Fibroblast of lung (primary cell): ENCODE results near the gene MRC2. TPM values are rescaled to one million over a fixed set of nuclear protein-coding genes. Genes with fewer than 3 reads are reported as not detected.

Experiments used
- DNase-seq, 2 donors: peaks; one replicate each; pipeline versions ENCODE4 v3.0.0 to v3.0.0-alpha.2; 2010; ENCODE audit warnings: low read depth in 2 of 2
- H2AFZ ChIP-seq: 2 replicates; pipeline ENCODE4 v1.5.1; 2012; ENCODE audit warnings: low read length, control low read depth, inconsistent platforms
- H3K27ac ChIP-seq: 2 replicates; pipeline ENCODE4 v1.5.1; 2011; ENCODE audit warnings: low read length, control low read depth; ENCODE audit not compliant: insufficient read depth
- H3K27me3 ChIP-seq: 2 replicates; pipeline ENCODE4 v1.5.1; 2011; ENCODE audit warnings: mild to moderate bottlenecking, low read length; ENCODE audit not compliant: control insufficient read depth, insufficient read depth
- H3K36me3 ChIP-seq: 2 replicates; pipeline ENCODE4 v1.5.1; 2011; ENCODE audit warnings: low read length; ENCODE audit not compliant: control insufficient read depth, insufficient read depth
- H3K4me1 ChIP-seq: 2 replicates; pipeline ENCODE4 v1.5.1; 2011; ENCODE audit warnings: low read length; ENCODE audit not compliant: control insufficient read depth, insufficient read depth; ENCODE audit errors: extremely low read depth
- H3K4me2 ChIP-seq: 2 replicates; pipeline ENCODE4 v1.5.1; 2011; ENCODE audit warnings: low read length, control low read depth; ENCODE audit not compliant: insufficient read depth; ENCODE audit errors: extremely low read depth
- H3K4me3 ChIP-seq, 4 experiments: fragments of 200-600 bp in 1 of 4; sonication (generic) in 1 of 4; replicated peaks in 1 of 4; 2 replicates each; pipeline ENCODE4 v1.5.1; 2011 to 2016; ENCODE audit warnings: low read length in 4 of 4, low read depth in 3 of 4, mild to moderate bottlenecking in 3 of 4, control low read depth in 2 of 4, inconsistent platforms in 1 of 4, mixed read lengths in 1 of 4; ENCODE audit not compliant: insufficient read depth in 1 of 4; ENCODE audit errors: control extremely low read depth in 1 of 4
- H3K79me2 ChIP-seq: 2 replicates; pipeline ENCODE4 v1.5.1; 2012; ENCODE audit warnings: mild to moderate bottlenecking, low read length, inconsistent platforms; ENCODE audit not compliant: control insufficient read depth, insufficient read depth
- H3K9ac ChIP-seq: 2 replicates; pipeline ENCODE4 v1.5.1; 2011; ENCODE audit warnings: mild to moderate bottlenecking, low read length, control low read depth; ENCODE audit not compliant: insufficient read depth
- H3K9me3 ChIP-seq: 2 replicates; pipeline ENCODE4 v1.5.1; 2012; ENCODE audit warnings: low read depth, low read length; ENCODE audit not compliant: control insufficient read depth, insufficient read depth
- H4K20me1 ChIP-seq: 2 replicates; pipeline ENCODE4 v1.5.1; 2011; ENCODE audit warnings: low read length; ENCODE audit not compliant: control insufficient read depth, insufficient read depth; ENCODE audit errors: extremely low read depth
- CTCF ChIP-seq, 2 donors: IDR thresholded peaks in 1 of 2; conservative IDR thresholded peaks in 1 of 2; 1 replicate in 1 of 2; 2 replicates in 1 of 2; pipeline ENCODE4 v1.5.1; 2011 to 2012; ENCODE audit warnings: low read length in 2 of 2, control low read depth in 1 of 2, inconsistent platforms in 1 of 2, low read depth in 1 of 2, mild to moderate bottlenecking in 1 of 2
- EZH2 ChIP-seq: IDR thresholded peaks from 2 replicates; pipeline ENCODE4 v1.5.1; 2012; ENCODE audit warnings: low read length, control low read depth, mild to moderate bottlenecking; ENCODE audit errors: missing control alignments
- polyA plus RNA-seq, 2 donors: library from polyadenylated mRNA; depleted of rRNA in 1 of 2; stranded (reverse) in 1 of 2; unstranded in 1 of 2; fragments of >200 nt; gene quantifications; 2 replicates each; pipeline ENCODE4 v1.2.1, GENCODE V29; 2011 to 2012; ENCODE audit warnings: missing spikeins in 1 of 2
- total RNA-seq: library from RNA; depleted of rRNA; stranded (reverse); fragments of >200 nt; gene quantifications from 2 replicates; pipeline ENCODE4 v1.2.1, GENCODE V29; 2014

Gene MRC2
- total and polyA plus RNA-seq, 2 donors (not counting 1 experiment from before 2014, with no cell fraction given), result 98.7 to 164 TPM

DNA sequence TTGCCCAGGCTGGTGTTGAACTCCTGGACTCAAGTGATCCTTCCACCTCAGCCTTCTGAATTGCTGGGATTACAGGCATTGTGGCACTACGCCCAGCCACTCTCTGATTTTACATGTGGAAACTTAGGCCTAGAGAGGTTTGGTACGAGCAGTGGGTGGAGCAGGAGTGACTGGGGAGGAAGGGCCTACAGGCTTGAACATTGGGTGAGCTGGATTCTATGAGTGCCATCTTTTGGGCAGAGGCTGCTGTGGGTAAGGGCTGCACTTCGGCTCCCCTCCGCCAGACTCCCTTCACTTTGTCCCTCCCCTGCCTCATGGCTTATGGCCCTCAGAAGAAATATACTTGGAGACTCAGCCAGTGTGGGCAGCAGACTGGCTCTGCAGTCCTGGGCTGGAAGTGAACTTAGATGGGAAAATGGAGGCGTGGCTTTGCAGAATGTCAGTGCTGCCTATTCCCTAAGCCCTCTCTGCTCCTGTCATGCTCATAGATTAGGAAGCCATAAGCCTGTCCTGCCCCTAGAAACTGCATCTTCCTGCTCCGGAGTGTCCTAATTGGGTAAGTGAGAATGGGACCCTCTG lies 9.5 kb upstream of the MRC2 start:
- Histone ChIP-seq H3K79me2 (no peaks in the 10 kb centered on the region), H3K9ac (no peak overlapping the region), H3K9me3 (no peaks in the 10 kb centered on the region), H3K4me3 (no peak overlapping the region), H3K36me3 (peaks cover 5% of the 10 kb centered on the region), H3K27ac (no peak overlapping the region), H3K4me1 (peaks cover 13% of the 10 kb centered on the region), H3K4me2 (no peak overlapping the region), H4K20me1 (no peaks in the 10 kb centered on the region), H3K27me3 (no peaks in the 10 kb centered on the region), H2AFZ (no peak overlapping the region)
- DNase-seq, result peak; percentile 38 to 67
- TF ChIP-seq CTCF (conservative IDR thresholded peaks at IDR 0.05 in 1 of 2, IDR thresholded peaks at IDR 0.05 in 1 of 2; ENCODE audit: low read depth in 1 of 2, low read length in 2 of 2) (no peak), EZH2 (no peak)

DNA sequence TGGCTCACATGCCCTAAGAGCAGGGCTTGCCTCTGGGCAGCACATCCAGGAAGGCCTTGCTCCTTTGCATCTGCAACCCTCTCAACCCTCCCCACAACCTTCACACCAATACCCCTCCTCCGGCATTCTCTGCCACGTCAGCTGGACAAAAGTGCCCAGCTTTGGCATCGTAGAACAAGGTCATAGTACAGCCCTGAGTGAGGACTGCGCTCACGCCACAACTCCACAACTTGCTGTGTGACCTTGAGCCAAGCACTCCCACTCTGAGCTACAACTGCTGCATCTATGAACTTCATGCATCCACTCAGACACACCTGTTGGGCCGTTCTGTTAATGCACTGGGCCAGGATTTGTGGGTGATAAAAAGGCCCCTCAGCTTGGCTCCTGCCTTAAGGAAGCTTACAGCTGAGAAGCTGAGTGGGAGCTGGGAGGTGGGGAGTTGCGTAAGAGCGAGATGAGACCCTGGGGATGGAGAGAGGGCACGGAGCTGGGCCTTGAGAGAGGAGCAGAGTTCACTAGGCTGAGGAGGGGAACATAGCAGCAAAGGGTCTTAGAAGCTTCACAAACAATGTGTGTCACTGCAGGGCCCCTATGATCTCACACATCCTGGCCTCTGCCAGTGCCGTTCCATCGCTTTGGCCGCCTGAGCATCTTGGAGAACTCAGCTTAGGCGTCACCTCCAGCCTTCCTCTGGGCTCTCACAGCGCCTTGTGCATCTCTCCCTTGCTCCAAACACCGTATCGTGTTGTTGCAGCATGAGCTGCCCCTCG lies 8.6 kb upstream of the MRC2 start:
- no peak for DNase-seq
- H3K27ac ChIP-seq, result no peak overlapping the region
- H3K27me3 ChIP-seq, result no peaks in the 10 kb centered on the region

More for the DNA sequence above, 8.6 kb upstream of the MRC2 start:
- no peak overlapping the region for H3K9ac ChIP-seq
- no peak overlapping the region for H3K4me2 ChIP-seq
- H4K20me1 ChIP-seq, result no peaks in the 10 kb centered on the region
- no peaks in the 10 kb centered on the region for H3K79me2 ChIP-seq
- H2AFZ ChIP-seq, result no peak overlapping the region
- no peaks in the 10 kb centered on the region for H3K9me3 ChIP-seq
- H3K4me3 ChIP-seq, result no peak overlapping the region
- peaks cover 13% of the 10 kb centered on the region for H3K4me1 ChIP-seq
- H3K36me3 ChIP-seq, result peaks cover 5% of the 10 kb centered on the region
- TF ChIP-seq CTCF (conservative IDR thresholded peaks at IDR 0.05 in 1 of 2, IDR thresholded peaks at IDR 0.05 in 1 of 2; ENCODE audit: low read depth in 1 of 2, low read length in 2 of 2) (no peak), EZH2 (no peak)
